Ammon's horn (tissue), 1 donor: ENCODE results near the gene TEKT5.
A peak's percentile ranks its signal among the peaks of the same experiment; 100 is the strongest.
"Not testable (repeated sequence)": the region's sequence is repeated elsewhere in the genome, so short reads cannot be mapped to it uniquely, and the experiment has no call there.

ENCODE experiments used
- DNase-seq: peaks from one replicate; pipeline ENCODE4 v3.0.0-alpha.2; 2016; ENCODE audit warnings: low spot score

TEKT5 gene

GRCh38 chr16:10694830-10695229, at the start of gene TEKT5:
Gene TEKT5 (minus strand): TSS chr16:10694930. CDS start chr16:10694873, 57 bp downstream.
- no peak for DNase-seq

GRCh38 chr16:10743610-10744369, 49.1 kb upstream of the TEKT5 start, which contains the start of gene NUBP1:
Gene NUBP1 (plus strand): TSS chr16:10743842. CDS start chr16:10743864, 22 bp downstream.
- peak; percentile 99 for DNase-seq

GRCh38 chr16:10743227-10743609, 48.5 kb upstream of the TEKT5 start:
- no peak for DNase-seq

GRCh38 chr16:10741844-10742243, 47.1 kb upstream of the TEKT5 start:
- no peak for DNase-seq

- DNase-seq = not testable (repeated sequence)
Observed at GRCh38 chr16:10741249-10741648, 46.5 kb upstream of the TEKT5 start.

GRCh38 chr16:10740845-10741208, 46.1 kb upstream of the TEKT5 start:
- no peak for DNase-seq

- DNase-seq = no peak
Observed at GRCh38 chr16:10740000-10740844, 45.5 kb upstream of the TEKT5 start.

GRCh38 chr16:10738231-10739077, 43.7 kb upstream of the TEKT5 start:
- peak; percentile 84 for DNase-seq

- DNase-seq = peak; percentile 81
Observed at GRCh38 chr16:10737068-10737625, 42.4 kb upstream of the TEKT5 start.

- no peak for DNase-seq
Observed at GRCh38 chr16:10731790-10732189, 37.1 kb upstream of the TEKT5 start.

GRCh38 chr16:10729104-10730048, 34.6 kb upstream of the TEKT5 start:
- no peak for DNase-seq

GRCh38 chr16:10728003-10728887, 33.5 kb upstream of the TEKT5 start:
- DNase-seq = no peak

- no peak for DNase-seq
Observed at GRCh38 chr16:10708969-10709368, 14.2 kb upstream of the TEKT5 start.

- DNase-seq = no peak
Observed at GRCh38 chr16:10699756-10700155, 5.0 kb upstream of the TEKT5 start.

- DNase-seq = no peak
Observed at GRCh38 chr16:10694306-10694705, 424 bp downstream of the TEKT5 start.

- no peak for DNase-seq
Observed at GRCh38 chr16:10693889-10694288, 841 bp downstream of the TEKT5 start.

- DNase-seq = no peak
Observed at GRCh38 chr16:10692470-10692869, 2.3 kb downstream of the TEKT5 start.

GRCh38 chr16:10688726-10689125, 6.0 kb downstream of the TEKT5 start:
- DNase-seq = no peak

- no peak for DNase-seq
Observed at GRCh38 chr16:10688291-10688690, 6.4 kb downstream of the TEKT5 start.

- DNase-seq = no peak
Observed at GRCh38 chr16:10685709-10686108, 9.0 kb downstream of the TEKT5 start.
